GM21526 (cell line): Measurements from ENCODE around the gene RABGAP1L.

Experiments used
- ATAC-seq: cut with Tn5 transposase; IDR thresholded peaks from one replicate; pipeline ENCODE4 v1.9.1; 2021; ENCODE audit warnings: moderate library complexity; ENCODE audit not compliant: unreplicated experiment, low FRiP score

Gene RABGAP1L

DNA sequence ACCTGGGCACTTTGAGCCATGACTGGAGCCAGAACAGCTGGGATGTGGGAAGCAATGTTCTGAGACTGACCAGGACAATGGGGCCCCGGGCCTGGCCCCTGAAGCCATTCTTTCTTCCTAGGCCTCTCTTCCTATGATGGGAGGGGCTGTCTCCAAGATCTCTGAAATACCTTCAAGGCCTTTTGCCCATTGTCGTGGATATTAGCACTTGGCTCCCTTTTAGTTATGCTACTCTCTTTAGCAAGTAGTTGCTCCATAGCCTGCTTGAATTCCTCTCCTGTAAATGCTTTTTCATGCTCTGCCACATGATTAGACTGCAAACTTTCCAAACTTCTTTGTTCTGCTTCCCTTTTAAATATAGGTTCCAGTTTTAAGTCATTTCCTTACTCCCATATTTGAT is 577.5 kb downstream of the RABGAP1L start:
- ATAC-seq: no peak

GRCh38 chr1:174740249-174740968 is 581.1 kb downstream of the RABGAP1L start:
- no peak for ATAC-seq

GRCh38 chr1:174742805-174743653 is 583.7 kb downstream of the RABGAP1L start:
- no peak for ATAC-seq

GRCh38 chr1:174743654-174744561 is 584.6 kb downstream of the RABGAP1L start:
- ATAC-seq: no peak

- ATAC-seq: no peak
Measured at GRCh38 chr1:174744886-174745285, 585.6 kb downstream of the RABGAP1L start.

- no peak for ATAC-seq
Measured at GRCh38 chr1:174746024-174746808, 586.9 kb downstream of the RABGAP1L start.

- no peak for ATAC-seq
Measured at GRCh38 chr1:174747613-174748012, 588.3 kb downstream of the RABGAP1L start.

GRCh38 chr1:174748586-174748985 is 589.3 kb downstream of the RABGAP1L start:
- ATAC-seq: no peak

- no peak for ATAC-seq
Measured at GRCh38 chr1:174753131-174753530, 593.8 kb downstream of the RABGAP1L start.

- ATAC-seq: no peak
Measured at GRCh38 chr1:174761335-174761734, 602.0 kb downstream of the RABGAP1L start.

DNA sequence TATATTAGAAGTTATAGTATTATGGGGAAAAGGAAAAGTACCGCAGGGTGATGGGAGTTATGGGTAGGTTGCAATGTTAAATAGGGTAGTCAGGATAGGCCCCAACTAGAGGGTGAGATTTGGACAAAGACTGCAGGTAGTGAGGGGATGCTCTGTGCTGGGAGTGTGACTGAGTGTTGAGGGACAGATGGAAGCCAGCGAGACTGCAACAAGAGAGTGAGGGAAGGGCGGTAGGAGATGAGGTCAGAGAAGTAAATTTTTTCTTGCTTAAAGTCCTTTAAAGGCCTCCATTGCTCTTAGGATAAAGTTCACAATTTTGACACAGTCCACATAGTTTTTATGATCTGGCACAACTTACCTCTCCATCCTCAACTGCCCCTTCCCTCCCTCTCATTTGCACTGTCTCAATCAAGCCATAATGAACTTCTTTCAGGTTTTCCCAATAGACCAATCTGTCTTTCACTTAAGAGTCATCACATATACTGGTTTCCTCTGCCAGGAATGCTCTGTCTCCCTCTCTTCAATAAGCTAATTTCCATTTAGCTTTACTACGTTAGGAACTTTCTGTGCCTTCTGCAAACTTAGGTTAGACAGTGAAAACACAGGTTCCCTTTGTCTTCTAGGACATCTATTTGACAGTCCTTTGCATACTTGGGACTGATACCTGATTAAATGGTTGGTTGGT is 602.7 kb downstream of the RABGAP1L start:
- ATAC-seq: no peak

DNA sequence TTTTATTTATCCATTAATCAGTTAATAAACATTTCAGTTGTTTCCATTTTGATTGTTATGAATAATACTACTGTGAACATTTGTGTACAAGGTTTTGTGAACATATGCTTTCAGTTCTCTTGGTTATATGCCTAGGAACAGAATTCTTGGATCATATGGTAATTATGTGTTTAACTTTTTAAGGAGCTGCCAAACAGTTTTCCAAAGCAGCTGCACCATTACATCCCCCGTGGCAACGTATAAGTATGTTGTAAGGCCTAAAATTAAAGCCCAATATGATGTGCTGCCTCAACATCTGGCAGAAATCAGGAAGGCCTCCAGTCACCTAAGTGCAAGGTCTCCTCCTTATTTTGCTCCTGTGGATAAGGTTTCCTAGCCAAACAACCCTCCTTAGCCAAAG is 604.9 kb downstream of the RABGAP1L start:
- no peak for ATAC-seq

GRCh38 chr1:174766727-174767126 is 607.4 kb downstream of the RABGAP1L start:
- no peak for ATAC-seq

DNA sequence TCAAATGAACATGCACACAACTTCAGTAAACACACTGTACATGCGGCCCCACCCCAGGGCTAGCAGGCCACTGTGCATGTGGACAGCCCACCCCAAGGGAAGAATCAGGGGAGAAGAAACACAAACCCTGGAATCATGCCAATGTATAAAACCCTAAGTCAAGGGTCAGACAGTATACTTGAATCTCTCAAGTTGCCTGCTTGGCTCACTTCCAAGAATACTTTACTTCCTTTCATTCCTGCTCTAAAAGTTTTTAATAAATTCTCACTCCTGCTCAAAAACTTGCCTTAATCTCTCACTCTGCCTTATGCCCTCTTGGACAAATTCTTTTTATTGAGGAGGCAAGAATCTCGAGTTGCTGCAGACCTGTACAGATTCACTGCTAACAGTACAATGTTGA is 609.2 kb downstream of the RABGAP1L start:
- ATAC-seq: no peak

- no peak for ATAC-seq
Measured at GRCh38 chr1:174768949-174769348, 609.6 kb downstream of the RABGAP1L start.

- ATAC-seq: no peak
Measured at GRCh38 chr1:174769961-174770549, 610.7 kb downstream of the RABGAP1L start.

DNA sequence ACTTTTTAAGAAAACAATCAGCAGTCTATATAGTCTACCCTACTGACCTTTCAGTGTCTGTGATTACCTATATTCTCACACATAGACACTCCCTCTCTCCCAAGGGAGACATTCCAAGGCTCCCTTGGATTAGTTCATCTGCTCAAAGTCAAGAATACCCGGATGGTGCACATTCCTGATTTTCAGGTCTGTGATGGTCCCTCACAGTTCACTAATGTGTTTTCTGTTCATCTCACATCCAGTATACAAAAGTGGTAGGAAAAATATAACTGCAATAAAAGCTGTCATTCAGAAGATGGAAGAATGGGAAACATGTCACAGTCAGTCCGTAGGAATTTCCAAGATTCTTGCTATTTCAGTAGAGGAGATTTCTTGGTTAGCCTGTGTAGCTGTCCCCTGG is 616.3 kb downstream of the RABGAP1L start:
- ATAC-seq: no peak

GRCh38 chr1:174777262-174777661 is 617.9 kb downstream of the RABGAP1L start:
- no peak for ATAC-seq

DNA sequence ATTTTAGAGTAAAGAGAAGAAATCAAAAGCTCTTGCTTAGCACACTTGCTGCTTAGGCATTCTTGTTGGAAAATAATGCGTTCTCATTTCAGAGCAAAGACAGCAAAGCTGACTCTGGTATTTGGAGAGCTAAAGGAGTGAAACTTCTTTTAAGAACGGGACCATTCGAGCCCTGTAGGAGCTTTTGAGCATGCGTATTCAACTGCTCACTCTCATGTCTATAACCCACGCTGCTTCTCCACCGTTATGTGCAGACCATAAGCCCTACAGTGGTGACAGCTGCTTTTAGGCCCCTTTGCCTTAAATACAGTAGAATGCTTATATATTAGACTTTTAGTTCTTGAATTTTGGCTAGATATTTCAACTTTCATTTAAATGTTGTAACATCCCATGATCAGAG is 626.2 kb downstream of the RABGAP1L start:
- no peak for ATAC-seq
